Neural progenitor cell (in vitro differentiated cells): ENCODE results near the gene MUC22. TPM values are rescaled to one million over a fixed set of nuclear protein-coding genes. Genes with fewer than 3 reads are reported as not detected.

Source experiments
- DNase-seq: peaks from one replicate; pipeline ENCODE4 v3.0.0-alpha.2; 2016; ENCODE audit warnings: low spot score
- H2AFZ ChIP-seq: fragments of 200-600 bp; sonication (generic); replicated peaks from 2 replicates; pipeline ENCODE4 v1.6.1; 2016; ENCODE audit warnings: antibody characterized with exemption
- H3F3A ChIP-seq: fragments of 200-600 bp; sonication (generic); 2 replicates; pipeline ENCODE4 v1.6.1; 2016; ENCODE audit warnings: antibody characterized with exemption, low read depth
- H3K27ac ChIP-seq: fragments of 200-600 bp; sonication (generic); 2 replicates; pipeline ENCODE4 v1.5.1; 2016; ENCODE audit warnings: mild to moderate bottlenecking
- H3K27me3 ChIP-seq: fragments of 200-600 bp; sonication (generic); 2 replicates; pipeline ENCODE4 v1.6.1; 2016; ENCODE audit warnings: mild to moderate bottlenecking, moderate library complexity
- H3K36me3 ChIP-seq: fragments of 200-600 bp; sonication (generic); 2 replicates; pipeline ENCODE4 v1.5.1; 2016
- H3K4me1 ChIP-seq: fragments of 200-600 bp; sonication (generic); 2 replicates; pipeline ENCODE4 v1.6.1; 2016; ENCODE audit warnings: mixed run types
- H3K4me2 ChIP-seq: fragments of 200-600 bp; sonication (generic); 2 replicates; pipeline ENCODE4 v1.6.1; 2016
- H3K4me3 ChIP-seq: fragments of 200-600 bp; sonication (generic); 2 replicates; pipeline ENCODE4 v1.5.1; 2016
- H3K79me2 ChIP-seq: fragments of 200-600 bp; sonication (generic); 2 replicates; pipeline ENCODE4 v1.6.1; 2016; ENCODE audit warnings: low read depth
- H3K9ac ChIP-seq: fragments of 200-600 bp; sonication (generic); 2 replicates; pipeline ENCODE4 v1.6.1; 2016
- H3K9me3 ChIP-seq: fragments of 200-600 bp; sonication (generic); 2 replicates; pipeline ENCODE4 v1.5.1; 2016; ENCODE audit warnings: low read depth
- H4K20me1 ChIP-seq: fragments of 200-600 bp; sonication (generic); 2 replicates; pipeline ENCODE4 v1.6.1; 2016; ENCODE audit warnings: low read depth
- H3K27ac Mint-ChIP-seq: 3 replicates; pipeline ENCODE4 v1.8.0; 2021; ENCODE audit warnings: mixed read lengths
- H3K27me3 Mint-ChIP-seq: 2 replicates; pipeline ENCODE4 v1.8.0; 2022; ENCODE audit warnings: low read depth, mild to moderate bottlenecking, inconsistent platforms, moderate library complexity, mixed read lengths; ENCODE audit not compliant: insufficient read depth
- H3K36me3 Mint-ChIP-seq: 3 replicates; pipeline ENCODE4 v1.8.0; 2021; ENCODE audit warnings: mixed read lengths
- H3K4me1 Mint-ChIP-seq: 3 replicates; pipeline ENCODE4 v1.8.0; 2021; ENCODE audit warnings: mixed read lengths
- H3K4me3 Mint-ChIP-seq: 3 replicates; pipeline ENCODE4 v1.8.0; 2021; ENCODE audit warnings: mild to moderate bottlenecking, moderate library complexity, mixed read lengths
- H3K9me3 Mint-ChIP-seq: 3 replicates; pipeline ENCODE4 v1.8.0; 2020; ENCODE audit warnings: mixed read lengths
- EZH2 ChIP-seq: fragments of 200-600 bp; sonication (generic); IDR thresholded peaks from 2 replicates; pipeline ENCODE4 v1.6.1; 2017; ENCODE audit warnings: antibody characterized with exemption, mild to moderate bottlenecking, moderate library complexity
- EZH2phosphoT487 ChIP-seq: fragments of 200-600 bp; sonication (generic); IDR thresholded peaks from 2 replicates; pipeline ENCODE4 v1.6.1; 2017; ENCODE audit warnings: antibody characterized with exemption
- total RNA-seq: library from RNA; depleted of rRNA; stranded (reverse); fragments of >200 nt; gene quantifications from 2 replicates; pipeline ENCODE4 v1.2.3, GENCODE V29; 2015; ENCODE audit warnings: low replicate concordance
- TF ChIP-seq, protein P1 (sequence below): fragments of 200-600 bp; sonication (generic); IDR thresholded peaks from 2 replicates; pipeline ENCODE4 v1.5.1; 2017; ENCODE audit warnings: antibody characterized with exemption, mild to moderate bottlenecking

MUC22 gene
- total RNA-seq, 1 donor from 2014 or later = not detected

DNA sequence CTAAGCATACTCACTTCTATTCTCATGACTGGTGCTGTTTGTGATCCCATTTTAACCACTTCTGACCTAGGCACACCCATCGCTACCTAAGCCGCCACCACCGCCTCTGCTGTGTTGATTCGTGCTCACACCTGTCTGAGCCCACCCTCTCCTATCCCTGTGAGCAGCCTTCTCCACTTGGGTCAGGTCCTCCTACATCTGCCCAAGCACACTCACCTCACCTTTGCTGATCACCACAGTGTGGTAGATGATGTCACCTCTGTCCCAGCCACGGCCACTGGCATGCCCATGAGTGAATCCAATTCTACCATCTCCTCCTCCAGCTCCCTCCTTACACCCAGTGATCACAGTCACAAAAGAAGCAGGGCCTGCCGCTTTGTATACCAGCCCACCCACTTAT, 20.8 kb downstream of the MUC22 start:
- no peak overlapping the region for H3K27ac ChIP-seq
- peaks cover 8% of the 10 kb centered on the region for H3K27me3 Mint-ChIP-seq
- no peaks in the 10 kb centered on the region for H3K79me2 ChIP-seq
- H4K20me1 ChIP-seq = no peaks in the 10 kb centered on the region
- H3K4me1 Mint-ChIP-seq = no peaks in the 10 kb centered on the region
- peaks cover 6% of the 10 kb centered on the region for H3K9me3 Mint-ChIP-seq
- no peak overlapping the region for H3K4me3 Mint-ChIP-seq
- no peak for DNase-seq
- no peaks in the 10 kb centered on the region for H3K27me3 ChIP-seq
- H3K4me1 ChIP-seq = no peaks in the 10 kb centered on the region
- H2AFZ ChIP-seq = no peak overlapping the region
- TF ChIP-seq, protein P1, sequence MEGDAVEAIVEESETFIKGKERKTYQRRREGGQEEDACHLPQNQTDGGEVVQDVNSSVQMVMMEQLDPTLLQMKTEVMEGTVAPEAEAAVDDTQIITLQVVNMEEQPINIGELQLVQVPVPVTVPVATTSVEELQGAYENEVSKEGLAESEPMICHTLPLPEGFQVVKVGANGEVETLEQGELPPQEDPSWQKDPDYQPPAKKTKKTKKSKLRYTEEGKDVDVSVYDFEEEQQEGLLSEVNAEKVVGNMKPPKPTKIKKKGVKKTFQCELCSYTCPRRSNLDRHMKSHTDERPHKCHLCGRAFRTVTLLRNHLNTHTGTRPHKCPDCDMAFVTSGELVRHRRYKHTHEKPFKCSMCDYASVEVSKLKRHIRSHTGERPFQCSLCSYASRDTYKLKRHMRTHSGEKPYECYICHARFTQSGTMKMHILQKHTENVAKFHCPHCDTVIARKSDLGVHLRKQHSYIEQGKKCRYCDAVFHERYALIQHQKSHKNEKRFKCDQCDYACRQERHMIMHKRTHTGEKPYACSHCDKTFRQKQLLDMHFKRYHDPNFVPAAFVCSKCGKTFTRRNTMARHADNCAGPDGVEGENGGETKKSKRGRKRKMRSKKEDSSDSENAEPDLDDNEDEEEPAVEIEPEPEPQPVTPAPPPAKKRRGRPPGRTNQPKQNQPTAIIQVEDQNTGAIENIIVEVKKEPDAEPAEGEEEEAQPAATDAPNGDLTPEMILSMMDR = no peak
- TF ChIP-seq EZH2 = no peak
- TF ChIP-seq EZH2phosphoT487 = no peak
- no peaks in the 10 kb centered on the region for H3K9me3 ChIP-seq
- no peak overlapping the region for H3K4me3 ChIP-seq
- no peak overlapping the region for H3K4me2 ChIP-seq
- no peaks in the 10 kb centered on the region for H3K36me3 ChIP-seq
- H3K36me3 Mint-ChIP-seq = no peaks in the 10 kb centered on the region
- H3K27ac Mint-ChIP-seq = no peak overlapping the region
- H3K9ac ChIP-seq = no peak overlapping the region
- no peaks in the 10 kb centered on the region for H3F3A ChIP-seq

DNA sequence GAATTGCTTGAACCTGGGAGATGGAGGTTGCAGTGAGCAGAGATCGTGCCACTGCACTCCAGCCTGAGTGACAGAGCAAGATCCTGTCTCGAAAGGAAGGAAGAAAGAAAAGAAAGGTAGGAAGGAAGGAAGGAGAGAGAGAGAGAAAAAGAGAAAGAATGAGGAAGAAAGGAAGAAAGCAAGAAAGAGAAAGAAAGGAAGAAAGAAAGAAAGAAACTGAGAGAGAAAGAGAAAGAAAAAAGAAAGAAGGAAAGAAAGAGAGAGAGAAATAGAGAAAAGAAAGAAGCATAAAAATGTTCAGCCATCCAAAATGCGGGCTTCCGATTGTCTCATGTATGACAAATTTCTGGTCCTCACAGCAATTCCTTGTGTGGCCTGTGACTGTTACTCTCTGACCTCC, 22.8 kb downstream of the MUC22 start:
- DNase-seq = no peak
- no peak overlapping the region for H3K27ac Mint-ChIP-seq
- H3K36me3 Mint-ChIP-seq = no peaks in the 10 kb centered on the region
- TF ChIP-seq EZH2 = no peak
- no peak for TF ChIP-seq EZH2phosphoT487
- TF ChIP-seq, protein P1 = no peak
- no peaks in the 10 kb centered on the region for H3K4me1 ChIP-seq
- H3K36me3 ChIP-seq = no peaks in the 10 kb centered on the region
- H3K4me1 Mint-ChIP-seq = no peaks in the 10 kb centered on the region
- no peaks in the 10 kb centered on the region for H3K9me3 ChIP-seq
- no peak overlapping the region for H3K27ac ChIP-seq
- H3K9ac ChIP-seq = no peak overlapping the region
- H3K9me3 Mint-ChIP-seq = peaks cover 6% of the 10 kb centered on the region
- H3K4me2 ChIP-seq = no peak overlapping the region
- H3F3A ChIP-seq = no peaks in the 10 kb centered on the region
- peaks cover 11% of the 10 kb centered on the region for H3K27me3 Mint-ChIP-seq
- no peaks in the 10 kb centered on the region for H3K27me3 ChIP-seq
- no peak overlapping the region for H3K4me3 Mint-ChIP-seq
- no peaks in the 10 kb centered on the region for H3K79me2 ChIP-seq
- no peak overlapping the region for H3K4me3 ChIP-seq
- H2AFZ ChIP-seq = no peak overlapping the region
- H4K20me1 ChIP-seq = no peaks in the 10 kb centered on the region

DNA sequence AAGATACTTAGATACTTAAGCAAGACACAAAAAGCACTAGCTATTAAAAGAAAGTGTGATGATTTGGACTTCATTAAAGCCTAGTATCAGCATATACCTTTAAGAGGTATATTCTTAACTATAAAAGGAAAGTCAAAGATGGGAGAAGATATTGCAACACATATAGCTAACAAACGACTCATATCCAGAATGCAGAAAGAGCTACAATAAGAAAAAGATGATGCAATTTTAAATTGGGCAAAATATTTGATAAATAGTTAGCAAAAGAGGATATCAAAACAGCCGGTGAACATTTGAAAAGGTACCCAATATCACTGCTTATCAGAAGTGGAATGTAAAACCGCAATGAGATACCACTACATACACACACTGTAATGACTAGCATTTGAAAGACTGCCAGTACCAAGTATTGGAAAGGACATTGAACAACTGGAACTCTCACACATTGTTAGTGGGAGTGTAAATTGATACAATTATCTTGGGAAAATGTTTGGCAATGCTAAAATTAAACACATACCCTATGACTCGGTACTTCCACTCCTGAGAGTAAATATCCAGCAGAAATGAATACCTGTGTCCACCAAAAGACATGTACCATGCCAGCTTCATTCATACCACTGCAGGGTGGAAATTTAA, 25.7 kb downstream of the MUC22 start:
- Histone ChIP-seq H3K79me2 (no peaks in the 10 kb centered on the region), H3K27ac (no peak overlapping the region), H3K4me2 (no peak overlapping the region), H3K27me3 (no peaks in the 10 kb centered on the region), H4K20me1 (no peaks in the 10 kb centered on the region), H3F3A (no peaks in the 10 kb centered on the region), H2AFZ (no peak overlapping the region), H3K4me3 (no peak overlapping the region), H3K9me3 (no peaks in the 10 kb centered on the region), H3K4me1 (no peaks in the 10 kb centered on the region), H3K36me3 (no peaks in the 10 kb centered on the region), H3K9ac (no peak overlapping the region)
- Mint-ChIP-seq H3K4me1 (no peaks in the 10 kb centered on the region), H3K36me3 (no peaks in the 10 kb centered on the region), H3K9me3 (no peaks in the 10 kb centered on the region), H3K4me3 (no peak overlapping the region), H3K27me3 (peaks cover 10% of the 10 kb centered on the region), H3K27ac (no peak overlapping the region)
- DNase-seq = no peak
- TF ChIP-seq, protein P1 = no peak
- TF ChIP-seq EZH2phosphoT487 (no peak), EZH2 (no peak)
